Ectodermal cell (in vitro differentiated cells): Measurements from ENCODE around the gene YIF1A.

Experiments
- H3K27ac ChIP-seq: 2 replicates; pipeline ENCODE4 v1.7.0; 2013; ENCODE audit warnings: mild to moderate bottlenecking, low read depth, low read length; ENCODE audit not compliant: insufficient read depth, poor library complexity, severe bottlenecking
- H3K27me3 ChIP-seq: 2 replicates; pipeline ENCODE4 v1.7.0; 2013; ENCODE audit warnings: mild to moderate bottlenecking, low read length; ENCODE audit not compliant: insufficient read depth, control insufficient read depth, poor library complexity, severe bottlenecking
- H3K36me3 ChIP-seq: one replicate; pipeline ENCODE4 v1.7.0; 2013; ENCODE audit warnings: low read length; ENCODE audit not compliant: control insufficient read depth, insufficient read depth
- H3K4me1 ChIP-seq: one replicate; pipeline ENCODE4 v1.7.0; 2013; ENCODE audit warnings: low read length; ENCODE audit not compliant: control insufficient read depth, insufficient read depth
- H3K4me3 ChIP-seq: 2 replicates; pipeline ENCODE4 v1.7.0; 2013; ENCODE audit warnings: low read depth, low read length, control low read depth; ENCODE audit not compliant: insufficient read depth
- H3K9me3 ChIP-seq: 2 replicates; pipeline ENCODE4 v1.7.0; 2013; ENCODE audit warnings: mild to moderate bottlenecking, low read length, moderate library complexity; ENCODE audit not compliant: control insufficient read depth
- WGBS, 2 experiments: methylation state at CpG; one replicate each; pipeline ENCODE4 v1.1.7; 2013; ENCODE audit warnings: missing lambda C conversion rate in 2 of 2; 5-methylcytosine and 5-hydroxymethylcytosine counted together

The YIF1A gene

DNA sequence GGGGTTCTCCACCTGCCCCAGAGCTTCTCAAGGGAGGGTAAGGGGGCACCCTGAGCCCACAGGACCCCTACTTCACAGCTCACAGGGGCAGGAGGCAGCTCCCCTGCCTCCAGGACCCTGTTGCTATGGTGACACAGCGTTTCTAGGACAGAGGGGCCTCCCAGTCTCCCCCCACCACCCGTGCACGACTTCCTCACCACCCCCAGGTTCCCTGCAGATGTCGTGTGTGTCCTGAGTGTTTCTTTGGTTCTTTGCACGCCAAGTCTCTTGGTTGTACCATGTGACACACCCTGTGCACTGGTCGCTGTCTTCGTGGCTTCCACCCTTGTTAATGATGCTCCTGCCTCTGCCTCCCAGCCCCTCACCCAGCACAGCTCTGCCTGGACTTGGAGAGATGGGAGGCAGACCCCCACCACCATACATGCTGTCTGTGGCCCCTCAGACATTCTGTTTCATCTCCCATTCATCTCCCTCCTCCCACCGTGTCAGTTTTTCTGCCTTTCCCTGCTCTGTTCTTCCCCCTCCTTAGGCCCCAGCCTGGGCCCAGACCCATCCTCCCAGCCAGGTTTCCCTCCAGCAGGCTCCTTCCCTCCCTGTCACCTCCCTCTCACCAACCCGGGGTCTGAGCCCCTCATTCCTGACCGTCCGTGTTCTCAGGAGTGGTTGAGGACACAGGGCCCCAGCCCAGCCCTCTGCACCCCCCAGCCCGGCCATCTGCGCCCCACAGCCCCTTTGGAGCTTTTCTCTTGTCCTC is 45.0 kb downstream of the YIF1A start:
- H3K4me1 ChIP-seq: peaks cover 7% of the 10 kb centered on the region
- H3K27me3 ChIP-seq: no peaks in the 10 kb centered on the region
- no peak overlapping the region for H3K4me3 ChIP-seq
- H3K9me3 ChIP-seq: no peaks in the 10 kb centered on the region
- H3K36me3 ChIP-seq: peaks cover under 1% of the 10 kb centered on the region
- 89 to 90% methylated on average over 13 of the region's 13 CpGs for WGBS, 2 experiments
- no peak overlapping the region for H3K27ac ChIP-seq

DNA sequence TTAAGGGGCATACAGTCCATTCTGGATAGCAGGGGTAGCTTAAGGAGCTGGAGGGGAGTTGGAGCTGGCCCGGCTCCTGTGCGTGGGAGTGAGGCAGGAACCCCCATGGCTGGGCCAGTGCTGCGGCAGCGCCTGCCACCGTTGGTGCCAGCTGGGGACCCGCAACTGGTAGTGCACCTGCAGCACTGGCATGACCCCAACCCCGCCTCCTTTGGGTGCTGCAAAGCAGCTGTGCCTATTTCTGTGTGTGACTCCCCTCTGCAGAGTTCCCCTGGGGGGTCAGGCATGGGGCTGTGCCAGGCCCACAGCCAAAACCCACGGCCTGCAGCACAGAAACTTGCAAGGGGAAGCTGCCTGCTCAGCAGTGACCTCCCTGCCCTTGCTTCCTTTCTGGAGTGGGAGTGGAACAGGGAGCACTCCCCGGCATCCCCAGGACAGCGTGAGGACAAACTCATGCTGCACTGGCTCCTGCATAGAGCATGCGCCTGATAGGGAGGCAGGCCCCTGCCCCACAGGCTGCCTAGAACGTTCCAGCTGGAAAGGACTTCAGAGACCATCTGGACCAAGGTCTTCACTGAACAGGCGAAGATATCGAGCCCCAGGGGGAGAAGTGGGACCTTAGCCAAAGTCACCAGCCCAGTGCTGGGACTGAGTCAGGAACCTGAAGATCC is 46.7 kb downstream of the YIF1A start:
- no peak overlapping the region for H3K27ac ChIP-seq
- peaks cover 3% of the 10 kb centered on the region for H3K36me3 ChIP-seq
- no peak overlapping the region for H3K4me3 ChIP-seq
- no peaks in the 10 kb centered on the region for H3K27me3 ChIP-seq
- H3K4me1 ChIP-seq: peaks cover 7% of the 10 kb centered on the region
- H3K9me3 ChIP-seq: no peaks in the 10 kb centered on the region
- 94% methylated on average over 14 of the region's 14 CpGs for WGBS, 2 experiments

DNA sequence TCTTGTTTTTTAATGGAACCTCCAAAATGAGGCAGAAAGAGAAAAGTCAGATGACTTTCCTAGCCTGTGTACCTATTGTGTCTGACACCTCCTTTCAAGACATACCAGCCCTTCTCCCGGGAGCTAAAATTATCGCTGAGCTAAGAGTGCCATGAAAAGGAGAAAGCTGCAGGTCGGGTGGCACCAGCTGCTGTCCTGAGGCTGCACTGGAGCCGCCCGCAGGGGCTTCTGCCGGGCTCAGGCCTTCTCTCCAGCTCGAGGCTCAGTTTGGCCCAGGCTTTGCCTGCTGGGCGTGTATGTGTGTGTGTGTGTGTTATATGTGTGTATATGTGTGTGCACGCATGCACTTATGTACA is 48.2 kb downstream of the YIF1A start:
- Histone ChIP-seq H3K4me1 (peaks cover 7% of the 10 kb centered on the region), H3K36me3 (peaks cover 3% of the 10 kb centered on the region), H3K4me3 (no peak overlapping the region), H3K27ac (no peak overlapping the region), H3K27me3 (no peaks in the 10 kb centered on the region), H3K9me3 (no peaks in the 10 kb centered on the region)
- 90 to 92% methylated on average over 7 to 8 of the region's 9 CpGs for WGBS, 2 experiments

DNA sequence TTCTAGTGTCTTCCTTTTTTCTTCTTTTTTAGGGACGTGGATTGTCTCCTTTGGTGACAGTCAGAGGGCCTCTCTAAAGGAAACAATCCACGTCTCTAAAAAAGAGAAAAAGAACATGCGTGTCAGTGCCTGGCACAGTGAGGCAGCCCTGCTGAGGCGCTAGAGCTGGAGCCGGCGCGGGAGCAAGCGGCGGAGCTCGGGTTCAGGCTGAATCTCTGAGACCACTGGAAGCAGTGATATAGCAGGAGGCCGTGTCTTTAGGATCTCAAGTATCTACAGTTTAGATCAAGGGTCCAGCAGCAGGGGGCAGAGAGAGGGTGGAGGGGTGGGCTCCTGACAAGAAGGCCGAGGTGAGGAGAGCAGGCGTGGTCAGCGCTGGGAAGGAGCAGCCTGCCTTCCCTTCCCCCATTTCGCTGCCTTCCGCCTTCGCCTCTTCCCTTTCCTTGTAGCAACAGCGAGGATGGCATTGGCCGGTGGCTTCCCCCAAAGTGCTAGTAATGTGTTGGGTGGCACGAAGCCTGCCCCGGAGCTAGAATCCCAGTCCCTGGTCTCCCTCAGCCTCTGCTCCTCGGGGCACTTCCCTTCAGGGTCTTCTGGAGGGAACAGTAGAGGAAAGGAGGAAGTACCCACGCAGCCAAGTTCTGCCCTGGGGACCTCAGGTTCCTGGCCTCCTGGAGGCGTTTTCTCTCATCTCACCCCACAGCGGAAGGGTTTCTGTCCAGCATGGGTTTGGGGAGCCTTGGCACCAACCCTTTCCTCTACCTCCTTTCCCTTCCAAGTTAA is 48.8 kb downstream of the YIF1A start:
- no peak overlapping the region for H3K4me3 ChIP-seq
- no peaks in the 10 kb centered on the region for H3K27me3 ChIP-seq
- H3K4me1 ChIP-seq: peaks cover 7% of the 10 kb centered on the region
- H3K36me3 ChIP-seq: peaks cover 3% of the 10 kb centered on the region
- 85 to 89% methylated on average over 25 of the region's 25 CpGs for WGBS, 2 experiments
- H3K27ac ChIP-seq: no peak overlapping the region
- H3K9me3 ChIP-seq: no peaks in the 10 kb centered on the region

DNA sequence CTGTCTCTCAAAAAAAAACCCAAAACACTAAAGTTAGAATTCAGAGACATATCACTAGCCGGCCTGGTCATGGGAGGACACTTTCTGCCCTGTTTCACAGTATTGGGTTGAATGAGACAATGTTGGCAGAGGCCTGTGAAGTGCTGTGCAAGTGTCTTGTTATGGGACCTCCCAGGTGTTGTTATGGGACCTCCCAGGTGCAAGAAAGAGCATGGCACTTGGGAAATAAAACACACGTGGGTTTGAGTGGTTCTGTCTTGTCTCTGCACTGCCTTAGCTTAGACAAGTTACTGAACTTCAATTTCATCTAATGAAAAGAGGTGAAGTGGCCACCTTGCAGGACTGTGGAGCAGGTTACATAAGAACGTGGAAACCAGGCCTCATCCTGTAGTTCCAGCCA is 49.4 kb downstream of the YIF1A start:
- no peak overlapping the region for H3K4me3 ChIP-seq
- 90 to 93% methylated on average over 3 of the region's 3 CpGs for WGBS, 2 experiments
- H3K36me3 ChIP-seq: peaks cover 3% of the 10 kb centered on the region
- H3K4me1 ChIP-seq: peaks cover 7% of the 10 kb centered on the region
- no peak overlapping the region for H3K27ac ChIP-seq
- no peaks in the 10 kb centered on the region for H3K27me3 ChIP-seq
- no peaks in the 10 kb centered on the region for H3K9me3 ChIP-seq

DNA sequence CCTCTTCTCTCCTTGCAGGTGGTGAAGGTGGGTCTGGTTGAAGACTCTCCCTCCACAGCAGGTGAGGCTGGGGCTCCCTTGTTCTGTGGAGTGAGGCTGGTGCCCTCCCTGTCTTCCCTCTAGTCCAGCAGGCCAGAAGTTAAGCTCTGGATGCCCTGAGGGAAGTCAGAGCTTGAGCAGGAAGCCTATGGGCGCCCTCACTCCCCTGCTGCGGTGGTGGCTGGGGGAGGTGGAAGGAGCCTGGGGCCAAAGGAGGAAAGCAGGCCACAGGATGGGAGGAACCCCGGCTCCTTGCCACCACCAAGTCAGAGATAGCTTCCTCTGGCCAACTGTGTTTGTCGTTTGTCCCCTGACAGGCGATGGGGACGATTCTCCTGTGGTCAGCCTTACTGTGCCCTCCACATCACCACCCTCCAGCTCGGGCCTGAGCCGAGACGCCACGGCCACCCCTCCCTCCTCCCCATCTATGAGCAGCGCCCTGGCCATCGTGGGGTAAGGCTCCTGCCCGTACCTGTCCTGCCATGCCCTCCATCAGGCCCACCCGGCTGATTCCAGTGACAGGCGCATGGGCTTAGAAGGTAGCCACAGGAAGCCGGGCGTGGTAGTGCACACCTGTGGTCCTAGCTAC is 50.0 kb downstream of the YIF1A start:
- H3K4me1 ChIP-seq: peaks cover 7% of the 10 kb centered on the region
- no peak overlapping the region for H3K4me3 ChIP-seq
- no peaks in the 10 kb centered on the region for H3K9me3 ChIP-seq
- peaks cover 3% of the 10 kb centered on the region for H3K36me3 ChIP-seq
- WGBS, 2 experiments: 93 to 95% methylated on average over 17 of the region's 17 CpGs
- H3K27me3 ChIP-seq: no peaks in the 10 kb centered on the region
- H3K27ac ChIP-seq: no peak overlapping the region

DNA sequence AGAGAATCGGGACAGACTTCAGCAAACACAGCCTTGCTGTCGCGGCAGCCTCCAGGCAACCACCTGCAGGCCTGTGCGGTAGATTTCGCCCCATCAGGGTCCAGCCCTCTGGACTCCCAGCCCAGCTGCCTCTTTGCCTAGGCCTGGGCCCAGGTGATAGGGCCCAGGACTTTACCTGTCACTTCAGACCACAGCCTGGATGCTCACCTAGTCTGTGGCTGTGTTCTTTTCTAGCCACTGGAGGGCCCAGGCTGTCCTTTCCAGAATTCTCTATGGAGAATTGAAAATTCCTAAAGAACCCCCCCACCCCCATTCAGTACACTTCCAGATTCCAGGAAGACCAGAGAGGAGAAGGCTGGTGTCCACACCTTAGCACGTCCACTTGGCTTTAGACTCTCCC is 51.1 kb downstream of the YIF1A start:
- Histone ChIP-seq H3K27ac (no peak overlapping the region), H3K36me3 (peaks cover 3% of the 10 kb centered on the region)
- WGBS, 2 experiments: 94 to 97% methylated on average over 6 of the region's 6 CpGs

DNA sequence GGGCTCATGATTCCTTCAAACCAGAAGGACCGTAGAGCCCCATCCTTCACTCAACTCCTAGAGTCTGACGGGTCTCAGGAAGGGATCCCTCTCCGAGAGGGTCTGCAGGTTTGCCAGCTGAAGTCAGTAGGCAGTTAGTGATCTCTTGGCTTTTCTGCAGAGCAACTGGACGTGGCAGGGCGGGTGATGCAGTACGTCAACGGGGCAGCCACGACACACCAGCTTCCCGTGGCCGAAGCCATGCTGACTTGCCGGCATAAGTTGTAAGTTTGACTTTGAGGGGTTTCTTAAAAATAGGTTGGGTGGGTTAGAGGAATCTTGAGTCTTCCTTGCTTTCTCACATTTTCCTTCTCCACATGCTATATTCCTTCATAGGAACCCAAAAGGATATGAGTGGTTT is 53.8 kb downstream of the YIF1A start:
- Histone ChIP-seq H3K4me1 (peaks cover 6% of the 10 kb centered on the region), H3K27me3 (no peaks in the 10 kb centered on the region), H3K36me3 (peaks cover 3% of the 10 kb centered on the region), H3K27ac (no peak overlapping the region), H3K9me3 (no peaks in the 10 kb centered on the region), H3K4me3 (no peak overlapping the region)
- WGBS, 2 experiments: 93 to 95% methylated on average over 11 of the region's 11 CpGs

More for the DNA sequence above, 51.1 kb downstream of the YIF1A start:
- Histone ChIP-seq H3K4me1 (peaks cover 7% of the 10 kb centered on the region), H3K4me3 (no peak overlapping the region), H3K27me3 (no peaks in the 10 kb centered on the region), H3K9me3 (no peaks in the 10 kb centered on the region)
